HG02588 (cell line): Measurements from ENCODE around the gene FADS1.

Experiments
- ATAC-seq: cut with Tn5 transposase; IDR thresholded peaks from one replicate; pipeline ENCODE4 v1.9.1; 2021; ENCODE audit warnings: mild to moderate bottlenecking, moderate library complexity; ENCODE audit not compliant: unreplicated experiment

The FADS1 gene

GRCh38 chr11:61846362-61847020 lies 29.7 kb upstream of the FADS1 start:
- no peak for ATAC-seq

- ATAC-seq = no peak
Observed at GRCh38 chr11:61844909-61845565, 28.2 kb upstream of the FADS1 start.

GRCh38 chr11:61842528-61842820 lies 25.7 kb upstream of the FADS1 start:
- no peak for ATAC-seq

- ATAC-seq = no peak
Observed at GRCh38 chr11:61841636-61842527, 25.1 kb upstream of the FADS1 start.

- ATAC-seq = no peak
Observed at GRCh38 chr11:61840371-61840770, 23.6 kb upstream of the FADS1 start.

GRCh38 chr11:61839742-61840141 lies 22.9 kb upstream of the FADS1 start:
- no peak for ATAC-seq

- no peak for ATAC-seq
Observed at GRCh38 chr11:61838921-61839320, 22.1 kb upstream of the FADS1 start.

- ATAC-seq = no peak
Observed at GRCh38 chr11:61838501-61838900, 21.7 kb upstream of the FADS1 start.

- no peak for ATAC-seq
Observed at GRCh38 chr11:61837411-61838005, 20.7 kb upstream of the FADS1 start.

- no peak for ATAC-seq
Observed at GRCh38 chr11:61836193-61836592, 19.4 kb upstream of the FADS1 start.

- ATAC-seq = peak; percentile 90
Observed at GRCh38 chr11:61834278-61835048, 17.7 kb upstream of the FADS1 start.

- ATAC-seq = no peak
Observed at GRCh38 chr11:61833926-61834277, 17.1 kb upstream of the FADS1 start.

GRCh38 chr11:61833471-61833870 lies 16.7 kb upstream of the FADS1 start:
- ATAC-seq = no peak

- ATAC-seq = no peak
Observed at GRCh38 chr11:61832754-61833153, 16.0 kb upstream of the FADS1 start.

GRCh38 chr11:61832207-61832606 lies 15.4 kb upstream of the FADS1 start:
- no peak for ATAC-seq

GRCh38 chr11:61830237-61831105 lies 13.7 kb upstream of the FADS1 start:
- no peak for ATAC-seq

- ATAC-seq = no peak
Observed at GRCh38 chr11:61829806-61830205, 13.0 kb upstream of the FADS1 start.

GRCh38 chr11:61828629-61829407 lies 12.0 kb upstream of the FADS1 start:
- ATAC-seq = no peak

GRCh38 chr11:61828379-61828628 lies 11.5 kb upstream of the FADS1 start:
- no peak for ATAC-seq
